AG09309 (cell line): ENCODE data around the gene LCN1.
"Not testable (repeated sequence)": the region's sequence is repeated elsewhere in the genome, so short reads cannot be mapped to it uniquely, and the experiment has no call there.

ENCODE experiments used
- DNase-seq: peaks from one replicate; pipeline ENCODE4 v3.0.0-alpha.2; 2010; ENCODE audit warnings: low read depth
- H3K4me3 ChIP-seq: 2 replicates; pipeline ENCODE4 v1.5.1; 2011; ENCODE audit warnings: mild to moderate bottlenecking, low read depth, low read length, moderate library complexity; ENCODE audit not compliant: control insufficient read depth
- CTCF ChIP-seq: IDR thresholded peaks from 2 replicates; pipeline ENCODE4 v1.5.1; 2011; ENCODE audit warnings: mild to moderate bottlenecking, low read depth, low read length, inconsistent platforms; ENCODE audit not compliant: insufficient read depth, control insufficient read depth; ENCODE audit errors: missing control alignments

Gene LCN1

GRCh38 chr9:135547756-135548736, 26.8 kb downstream of the LCN1 start:
- TF ChIP-seq CTCF, result no peak
- H3K4me3 ChIP-seq, result no peak overlapping the region
- DNase-seq, result no peak

GRCh38 chr9:135549478-135550343, 28.5 kb downstream of the LCN1 start:
- DNase-seq, H3K4me3 ChIP-seq: not testable (repeated sequence)

GRCh38 chr9:135550344-135550918, 29.2 kb downstream of the LCN1 start:
- H3K4me3 ChIP-seq, result no peak overlapping the region
- TF ChIP-seq CTCF, result no peak
- DNase-seq, result no peak

- DNase-seq, result no peak
- H3K4me3 ChIP-seq, result no peak overlapping the region
- TF ChIP-seq CTCF, result no peak
Observed at GRCh38 chr9:135551031-135551430, 29.8 kb downstream of the LCN1 start.

GRCh38 chr9:135551456-135551855, 30.2 kb downstream of the LCN1 start:
- no peak for DNase-seq
- TF ChIP-seq CTCF, result no peak
- H3K4me3 ChIP-seq, result no peak overlapping the region

- TF ChIP-seq CTCF, result no peak
- DNase-seq, result no peak
- no peak overlapping the region for H3K4me3 ChIP-seq
Observed at GRCh38 chr9:135552021-135552697, 30.9 kb downstream of the LCN1 start.
